WERI-Rb-1 (cell line): ENCODE measurements around the gene PRM2.

Source experiments
- DNase-seq: peaks from one replicate; pipeline ENCODE4 v3.0.0-alpha.2; 2020
- H3K27ac ChIP-seq: fragments of 250-450 bp; sonication (Bioruptor Pico); 2 replicates; pipeline ENCODE4 v1.5.1; 2020; ENCODE audit warnings: mild to moderate bottlenecking, moderate library complexity
- H3K27me3 ChIP-seq: fragments of 250-450 bp; sonication (Bioruptor Pico); 2 replicates; pipeline ENCODE4 v1.5.1; 2021; ENCODE audit warnings: mild to moderate bottlenecking, low read depth, moderate library complexity; ENCODE audit not compliant: insufficient read depth, severe bottlenecking
- H3K36me3 ChIP-seq: fragments of 250-450 bp; sonication (Bioruptor Pico); 2 replicates; pipeline ENCODE4 v1.5.1; 2020; ENCODE audit warnings: mild to moderate bottlenecking, moderate library complexity
- H3K4me3 ChIP-seq: 2 replicates; pipeline ENCODE4 v1.5.1; 2011; ENCODE audit warnings: low read depth, mild to moderate bottlenecking, control low read depth, low read length
- H3K9me3 ChIP-seq: fragments of 250-450 bp; sonication (Bioruptor Pico); 2 replicates; pipeline ENCODE4 v1.5.1; 2021; ENCODE audit warnings: mild to moderate bottlenecking, moderate library complexity; ENCODE audit not compliant: severe bottlenecking
- CTCF ChIP-seq: IDR thresholded peaks from 2 replicates; pipeline ENCODE4 v1.5.1; 2011; ENCODE audit warnings: low read depth, mild to moderate bottlenecking, control low read depth, inconsistent platforms, low read length

Gene PRM2

GRCh38 chr16:11262915-11263314 is 13.4 kb downstream of the PRM2 start:
- Histone ChIP-seq H3K4me3 (no peak overlapping the region), H3K36me3 (no peaks in the 10 kb centered on the region), H3K27ac (no peak overlapping the region), H3K27me3 (no peaks in the 10 kb centered on the region), H3K9me3 (no peaks in the 10 kb centered on the region)
- TF ChIP-seq CTCF = no peak
- DNase-seq = no peak

DNA sequence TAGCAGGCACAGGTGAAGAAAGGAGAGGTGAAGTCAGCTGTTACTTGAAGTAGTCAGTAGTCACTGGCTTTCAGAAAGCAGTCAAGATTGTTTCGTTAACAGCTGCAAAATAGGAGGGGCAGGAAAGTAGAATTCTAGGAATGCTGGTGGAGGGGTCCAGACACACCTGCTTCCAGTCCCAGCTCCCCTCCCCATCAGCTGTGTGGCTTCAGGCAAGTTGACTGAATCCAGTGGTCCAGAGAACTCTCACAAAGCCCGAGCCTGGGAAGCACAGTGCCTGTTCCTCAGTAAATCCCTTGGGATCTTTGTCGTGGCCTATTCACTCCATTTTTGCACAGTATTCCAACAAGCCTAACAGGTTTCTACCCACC is 15.7 kb downstream of the PRM2 start:
- Histone ChIP-seq H3K27me3 (no peaks in the 10 kb centered on the region), H3K9me3 (no peaks in the 10 kb centered on the region), H3K36me3 (no peaks in the 10 kb centered on the region), H3K4me3 (no peak overlapping the region), H3K27ac (no peak overlapping the region)
- no peak for TF ChIP-seq CTCF
- no peak for DNase-seq

GRCh38 chr16:11259655-11260595 is 16.4 kb downstream of the PRM2 start:
- DNase-seq = no peak
- Histone ChIP-seq H3K27me3 (no peaks in the 10 kb centered on the region), H3K27ac (no peak overlapping the region), H3K9me3 (no peaks in the 10 kb centered on the region), H3K4me3 (no peak overlapping the region), H3K36me3 (no peaks in the 10 kb centered on the region)
- no peak for TF ChIP-seq CTCF

DNA sequence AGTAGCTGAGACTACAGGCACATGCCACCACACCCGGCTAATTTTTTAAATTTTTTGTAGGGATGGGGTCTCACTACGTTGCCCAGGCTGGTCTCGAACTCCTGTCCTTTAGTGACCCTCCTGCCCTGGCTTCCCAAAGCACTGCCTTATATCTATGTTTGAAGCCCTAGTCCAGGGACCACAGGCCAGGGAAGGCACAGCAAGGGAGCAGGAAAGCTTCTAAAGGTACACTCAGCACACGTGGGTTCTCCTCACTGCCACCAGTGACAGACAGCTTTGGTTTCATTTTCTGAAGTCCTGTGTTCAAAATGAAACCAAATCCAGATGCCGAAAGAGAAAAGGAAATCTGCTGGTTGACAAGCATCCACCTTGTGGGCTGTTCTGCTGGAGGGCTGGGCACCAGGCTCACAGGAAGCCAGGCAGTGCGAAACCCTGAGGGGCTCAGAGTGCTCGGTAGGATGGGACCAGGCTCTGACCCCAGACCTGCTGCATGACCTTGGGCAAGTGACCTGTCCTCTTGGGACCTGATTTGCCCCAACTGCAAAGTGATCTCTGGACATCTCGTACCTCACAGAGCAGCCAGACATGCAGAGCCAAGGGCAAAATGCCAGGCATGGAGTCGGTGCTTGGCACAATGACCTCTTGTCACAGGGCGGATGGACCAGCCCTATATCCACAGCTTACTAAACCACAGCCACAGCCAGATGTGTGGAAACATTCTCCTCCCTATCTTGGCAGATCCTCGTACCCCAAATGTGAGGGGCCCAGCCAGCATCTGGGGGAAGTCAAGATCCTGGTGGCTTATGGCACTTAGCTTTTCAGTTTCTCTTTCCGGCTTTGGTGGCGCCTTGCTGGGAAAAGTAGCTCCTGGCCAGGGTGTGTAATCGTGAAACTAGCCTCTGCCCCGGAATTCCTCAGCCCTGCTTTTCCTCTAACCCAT is 17.5 kb downstream of the PRM2 start:
- no peak for DNase-seq
- TF ChIP-seq CTCF = no peak
- no peak overlapping the region for H3K27ac ChIP-seq

GRCh38 chr16:11257131-11257938 is 18.9 kb downstream of the PRM2 start:
- Histone ChIP-seq H3K27me3 (no peaks in the 10 kb centered on the region), H3K9me3 (no peaks in the 10 kb centered on the region), H3K36me3 (no peaks in the 10 kb centered on the region; the same call in 1 of the 2 replicates), H3K27ac (no peak overlapping the region), H3K4me3 (peak overlapping the region; percentile 78)
- peak; percentile 93 for TF ChIP-seq CTCF
- peak; percentile 84 for DNase-seq

More for the DNA sequence above, 17.5 kb downstream of the PRM2 start:
- Histone ChIP-seq H3K4me3 (no peak overlapping the region), H3K9me3 (no peaks in the 10 kb centered on the region), H3K36me3 (no peaks in the 10 kb centered on the region; the same call in 1 of the 2 replicates), H3K27me3 (no peaks in the 10 kb centered on the region)
